Body of pancreas (tissue), 4 donors: ENCODE data around the gene RAB26.

Source experiments
- CTCF ChIP-seq, 7 experiments: fragments of 450-650 bp in 4 of 7; fragments of 200-600 bp in 3 of 7; sonication (generic) in 3 of 7; IDR thresholded peaks; one replicate each; pipeline ENCODE4 v1.5.1; 2016 to 2019; ENCODE audit warnings: antibody characterized with exemption in 7 of 7
- POLR2A ChIP-seq, 3 donors: fragments of 450-650 bp; IDR thresholded peaks; one replicate each; pipeline ENCODE4 v1.6.1; 2016; ENCODE audit warnings: antibody characterized with exemption in 3 of 3, mild to moderate bottlenecking in 2 of 3

- TF ChIP-seq POLR2A (IDR thresholded peaks at IDR 0.05) = no peak
- TF ChIP-seq CTCF (IDR thresholded peaks at IDR 0.05) = no peak
Measured at GRCh38 chr16:2162676-2163118, 14.3 kb downstream of the RAB26 start.
